Spleen (tissue), 10 donors: Measurements from ENCODE around the gene PCDHA7. TPM values are rescaled to one million over a fixed set of nuclear protein-coding genes. Genes with fewer than 3 reads are reported as not detected.

ENCODE experiments used
- polyA plus RNA-seq, 3 donors: library from polyadenylated mRNA; stranded (reverse); fragments of 200-250 nt; gene quantifications; one replicate each; pipeline ENCODE4 v1.2.1, GENCODE V29; 2013
- total RNA-seq, 7 donors: library from RNA; depleted of rRNA in 3 of 7; stranded (reverse); fragments of >200 nt in 3 of 7; fragmentation: NEBNext Ultra II Directional in 4 of 7; extraction: Animal tissue kit (Norgen Biotek cat#: 25700) in 4 of 7; gene quantifications; one replicate each; pipeline versions ENCODE4 v1.1.0 to v1.2.1, GENCODE V29; 2016 to 2021
- donor health status: healthy with polysubstance abuse.
- donor health status: DM: no; HTN: no; CAD: no; lungs with moderate emphysema.
- donor health status: DM: no; HTN: no; CAD: no.
- donor health status: Bipolar disorder and iron deficiency.
- donor health status: healthy.
- donor health status: DM: no; HTN: no; CAD: no.
- donor health status: DM: yes; HTN: yes; CAD: no.

PCDHA7 gene
- total and polyA plus RNA-seq, 10 donors, result 0.03 to 0.72 (median 0.40) TPM; not detected in 2

Other genes starting within 250 kb of the PCDHA7 start
- 100 to 1,000 TPM in 4 of 7 donors, 10 to 100 TPM in 3; 80.2 to 209 (median 101) TPM for gene CD14, start 201.1 kb upstream of the PCDHA7 start, total RNA-seq
- 10 to 100 TPM; 40.2 to 60.9 (median 48.9) TPM for gene CD14, start 201.1 kb upstream of the PCDHA7 start, polyA plus RNA-seq
- gene TMCO6, start 194.8 kb upstream of the PCDHA7 start, total RNA-seq, result 10 to 100 TPM; 18.3 to 55.2 (median 24.5) TPM
- 10 to 100 TPM; 12.0 to 21.0 (median 18.2) TPM for gene TMCO6, start 194.8 kb upstream of the PCDHA7 start, polyA plus RNA-seq
- 10 to 100 TPM; 35.1 to 61.4 (median 46.9) TPM for gene NDUFA2, start 186.6 kb upstream of the PCDHA7 start, total RNA-seq
- gene NDUFA2, start 186.6 kb upstream of the PCDHA7 start, polyA plus RNA-seq, result 100 to 1,000 TPM; 211 to 237 (median 216) TPM
- gene IK, start 186.4 kb upstream of the PCDHA7 start, total RNA-seq, result 100 to 1,000 TPM in 2 of 7 donors, 10 to 100 TPM in 5; 77.2 to 139 (median 90.4) TPM
- gene IK, start 186.4 kb upstream of the PCDHA7 start, polyA plus RNA-seq, result 10 to 100 TPM; 61.1 to 68.0 (median 64.4) TPM
- 10 to 100 TPM; 23.0 to 30.8 (median 25.7) TPM for gene WDR55, start 169.4 kb upstream of the PCDHA7 start, total RNA-seq
- 10 to 100 TPM; 14.2 to 25.6 (median 21.6) TPM for gene WDR55, start 169.4 kb upstream of the PCDHA7 start, polyA plus RNA-seq
- 1 to 10 TPM; 1.2 to 2.8 (median 1.8) TPM for gene DND1, start 160.7 kb upstream of the PCDHA7 start, total RNA-seq
- 1 to 10 TPM; 2.2 to 4.7 (median 3.8) TPM for gene DND1, start 160.7 kb upstream of the PCDHA7 start, polyA plus RNA-seq
- gene HARS1, start 142.9 kb upstream of the PCDHA7 start, total RNA-seq, result 10 to 100 TPM; 41.9 to 53.9 (median 47.6) TPM
- gene HARS1, start 142.9 kb upstream of the PCDHA7 start, polyA plus RNA-seq, result 10 to 100 TPM; 38.4 to 46.3 (median 45.5) TPM
- gene HARS2, start 142.8 kb upstream of the PCDHA7 start, total RNA-seq, result 10 to 100 TPM; 30.2 to 40.8 (median 37.2) TPM
- gene HARS2, start 142.8 kb upstream of the PCDHA7 start, polyA plus RNA-seq, result 10 to 100 TPM; 16.5 to 26.1 (median 24.1) TPM
- gene ZMAT2, start 133.8 kb upstream of the PCDHA7 start, total RNA-seq, result 10 to 100 TPM; 34.4 to 52.3 (median 43.1) TPM
- gene ZMAT2, start 133.8 kb upstream of the PCDHA7 start, polyA plus RNA-seq, result 10 to 100 TPM; 44.1 to 80.3 (median 57.8) TPM
- not detected for gene PCDHA1, start 48.1 kb upstream of the PCDHA7 start, total RNA-seq
- under 1 TPM in 1 of 3 donors, not detected in 2; 0.05 TPM for gene PCDHA1, start 48.1 kb upstream of the PCDHA7 start, polyA plus RNA-seq
- under 1 TPM in 1 of 7 donors, not detected in 6; 0.09 TPM for gene PCDHA2, start 39.4 kb upstream of the PCDHA7 start, total RNA-seq
- under 1 TPM in 1 of 3 donors, not detected in 2; 0.03 TPM for gene PCDHA2, start 39.4 kb upstream of the PCDHA7 start, polyA plus RNA-seq
- gene PCDHA3, start 33.2 kb upstream of the PCDHA7 start, total RNA-seq, result 1 to 10 TPM in 1 of 7 donors, under 1 TPM in 5, not detected in 1; 0.07 to 2.3 (median 0.61) TPM
- under 1 TPM in 2 of 3 donors, not detected in 1; 0.03 to 0.08 TPM for gene PCDHA3, start 33.2 kb upstream of the PCDHA7 start, polyA plus RNA-seq
- gene PCDHA4, start 27.2 kb upstream of the PCDHA7 start, total RNA-seq, result 1 to 10 TPM in 1 of 7 donors, under 1 TPM in 6; 0.13 to 1.2 (median 0.51) TPM
- gene PCDHA4, start 27.2 kb upstream of the PCDHA7 start, polyA plus RNA-seq, result under 1 TPM in 1 of 3 donors, not detected in 2; 0.23 TPM
- gene PCDHA5, start 12.7 kb upstream of the PCDHA7 start, total RNA-seq, result under 1 TPM in 6 of 7 donors, not detected in 1; 0.09 to 0.46 (median 0.13) TPM
- under 1 TPM in 1 of 3 donors, not detected in 2; 0.03 TPM for gene PCDHA5, start 12.7 kb upstream of the PCDHA7 start, polyA plus RNA-seq
- gene PCDHA6, start 6.3 kb upstream of the PCDHA7 start, total RNA-seq, result under 1 TPM in 5 of 7 donors, not detected in 2; 0.14 to 0.85 (median 0.34) TPM
- gene PCDHA6, start 6.3 kb upstream of the PCDHA7 start, polyA plus RNA-seq, result under 1 TPM; 0.02 to 0.06 (median 0.04) TPM
- gene PCDHA8, start 6.9 kb downstream of the PCDHA7 start, total RNA-seq, result under 1 TPM in 5 of 7 donors, not detected in 2; 0.11 to 0.52 (median 0.25) TPM
- not detected for gene PCDHA8, start 6.9 kb downstream of the PCDHA7 start, polyA plus RNA-seq
- under 1 TPM in 5 of 7 donors, not detected in 2; 0.13 to 0.98 (median 0.17) TPM for gene PCDHA9, start 14.1 kb downstream of the PCDHA7 start, total RNA-seq
- not detected for gene PCDHA9, start 14.1 kb downstream of the PCDHA7 start, polyA plus RNA-seq
- 1 to 10 TPM in 3 of 7 donors, under 1 TPM in 4; 0.34 to 1.4 (median 0.60) TPM for gene PCDHA10, start 21.6 kb downstream of the PCDHA7 start, total RNA-seq
- under 1 TPM in 2 of 3 donors, not detected in 1; 0.02 to 0.03 TPM for gene PCDHA10, start 21.6 kb downstream of the PCDHA7 start, polyA plus RNA-seq
- gene PCDHA11, start 34.7 kb downstream of the PCDHA7 start, total RNA-seq, result under 1 TPM in 6 of 7 donors, not detected in 1; 0.11 to 0.79 (median 0.31) TPM
- gene PCDHA11, start 34.7 kb downstream of the PCDHA7 start, polyA plus RNA-seq, result not detected
- under 1 TPM in 4 of 7 donors, not detected in 3; 0.17 to 0.79 (median 0.32) TPM for gene PCDHA12, start 41.0 kb downstream of the PCDHA7 start, total RNA-seq
- under 1 TPM in 1 of 3 donors, not detected in 2; 0.06 TPM for gene PCDHA12, start 41.0 kb downstream of the PCDHA7 start, polyA plus RNA-seq
- under 1 TPM in 5 of 7 donors, not detected in 2; 0.22 to 0.79 (median 0.46) TPM for gene PCDHA13, start 47.9 kb downstream of the PCDHA7 start, total RNA-seq
- gene PCDHA13, start 47.9 kb downstream of the PCDHA7 start, polyA plus RNA-seq, result under 1 TPM in 2 of 3 donors, not detected in 1; 0.20 to 0.21 TPM
- gene PCDHAC1, start 92.0 kb downstream of the PCDHA7 start, total RNA-seq, result 1 to 10 TPM in 2 of 7 donors, under 1 TPM in 5; 0.13 to 1.2 (median 0.41) TPM
- under 1 TPM; 0.17 to 0.35 (median 0.23) TPM for gene PCDHAC1, start 92.0 kb downstream of the PCDHA7 start, polyA plus RNA-seq
- 1 to 10 TPM; 1.5 to 7.9 (median 3.9) TPM for gene PCDHAC2, start 132.2 kb downstream of the PCDHA7 start, total RNA-seq
- gene PCDHAC2, start 132.2 kb downstream of the PCDHA7 start, polyA plus RNA-seq, result under 1 TPM; 0.15 to 0.26 (median 0.17) TPM
- gene PCDHB1, start 217.1 kb downstream of the PCDHA7 start, total RNA-seq, result not detected
- gene PCDHB1, start 217.1 kb downstream of the PCDHA7 start, polyA plus RNA-seq, result not detected